Measurements from ENCODE around the gene ASCL2.

Gene ASCL2

DNA sequence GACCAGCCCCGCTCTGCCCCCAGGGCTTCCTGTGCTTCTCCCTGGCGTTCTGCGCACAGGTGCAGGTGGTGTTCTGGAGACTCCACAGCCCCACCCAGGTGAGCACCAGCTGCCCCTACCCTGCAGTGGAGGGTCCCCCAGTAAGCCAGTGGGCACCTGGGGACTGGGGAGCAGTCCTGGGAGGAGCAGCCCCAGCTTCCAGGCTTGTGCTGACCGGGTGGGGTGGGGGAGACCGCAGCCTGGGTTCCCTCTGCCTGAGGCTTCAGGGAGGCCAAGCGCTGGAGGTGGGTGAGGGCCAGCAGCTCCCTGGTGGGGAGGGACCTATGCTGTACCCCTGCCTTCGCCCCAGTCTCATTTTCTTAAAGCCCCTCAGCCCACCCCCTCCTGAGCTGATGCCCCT, 38.3 kb upstream of the ASCL2 start:
- no peak for DNase-seq (ENCODE audit: low spot score)

DNA sequence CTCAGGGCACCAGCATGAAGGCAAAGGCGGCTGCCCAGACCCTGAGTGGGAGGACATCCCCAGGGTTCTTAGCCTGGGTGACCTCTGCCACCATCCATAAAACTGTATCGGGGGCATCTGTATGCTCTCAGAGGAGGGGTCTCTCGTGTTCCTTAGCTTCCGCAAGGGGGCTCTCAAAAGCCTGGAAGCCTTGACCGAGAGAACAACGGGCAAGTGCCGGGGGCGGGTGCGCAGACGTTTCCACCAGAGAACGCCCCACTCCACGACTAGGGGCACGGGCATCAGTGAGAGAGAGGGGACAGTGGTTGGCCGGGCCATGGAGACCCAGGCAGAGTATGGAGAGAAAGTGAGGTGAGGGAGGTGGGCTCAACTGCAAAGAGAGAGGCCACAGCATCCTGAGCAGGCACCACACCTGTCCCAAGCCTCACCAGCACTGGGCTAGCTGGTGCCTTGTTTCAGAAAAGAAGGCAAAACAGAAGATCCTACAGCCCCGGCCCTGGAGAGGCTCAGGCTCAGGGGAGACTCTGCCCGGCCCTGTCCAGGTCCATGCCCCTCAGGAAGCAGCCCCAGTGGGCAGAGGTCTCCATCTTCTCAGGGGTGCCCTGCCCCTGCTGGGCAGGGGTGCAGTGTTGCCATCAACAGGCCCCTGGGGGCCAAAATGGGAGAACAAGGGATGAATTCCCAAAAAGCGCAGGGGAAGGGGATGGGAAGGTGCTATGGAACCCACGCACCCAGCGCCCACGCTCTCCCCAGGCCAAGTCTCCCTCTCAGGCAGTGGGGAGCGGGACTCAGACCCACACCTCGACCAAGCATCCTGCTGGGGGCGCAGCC, 37.3 kb upstream of the ASCL2 start:
- no peak for DNase-seq (ENCODE audit: low spot score)

DNA sequence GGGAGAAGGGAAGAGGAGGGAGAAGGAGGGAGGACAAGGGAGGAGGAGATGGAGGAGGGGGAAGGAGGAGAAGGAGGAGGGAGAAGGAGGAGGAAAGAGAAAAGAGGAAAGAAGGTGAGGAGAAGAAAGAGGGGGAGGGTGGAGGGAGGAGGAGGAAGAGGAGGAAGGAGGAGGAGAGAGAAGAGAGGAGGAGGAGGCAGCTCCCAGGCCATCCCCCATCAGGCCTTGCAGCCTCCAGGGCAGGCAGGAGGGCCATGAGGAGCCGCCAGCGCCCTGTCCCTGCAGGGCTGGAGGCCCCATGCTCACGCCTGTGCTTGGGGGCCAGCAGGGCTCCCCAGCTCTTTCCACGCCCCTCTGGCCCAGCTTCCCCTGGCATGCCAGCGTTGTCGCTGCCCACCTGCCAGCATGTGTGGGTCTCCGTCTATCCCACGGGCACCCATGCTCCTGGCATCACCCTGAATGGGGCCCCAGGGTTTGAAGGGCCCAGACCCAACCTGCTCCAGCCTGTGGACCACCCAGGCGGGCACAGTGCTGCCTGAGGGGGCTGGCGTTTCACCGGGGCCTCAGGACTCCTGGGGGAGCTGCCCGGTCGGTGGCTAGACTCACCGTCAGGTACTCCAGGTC, 36.6 kb upstream of the ASCL2 start:
- DNase-seq (ENCODE audit: low spot score) = no peak

GRCh38 chr11:2306452-2306823, 36.0 kb upstream of the ASCL2 start:
- DNase-seq (ENCODE audit: low spot score) = no peak

GRCh38 chr11:2305788-2306451, 35.5 kb upstream of the ASCL2 start:
- peak; percentile 22 for DNase-seq (ENCODE audit: low spot score)

GRCh38 chr11:2305140-2305778, 34.9 kb upstream of the ASCL2 start:
- peak; percentile 85 for DNase-seq (ENCODE audit: low spot score)

GRCh38 chr11:2304506-2305139, 34.2 kb upstream of the ASCL2 start:
- no peak for DNase-seq (ENCODE audit: low spot score)

DNA sequence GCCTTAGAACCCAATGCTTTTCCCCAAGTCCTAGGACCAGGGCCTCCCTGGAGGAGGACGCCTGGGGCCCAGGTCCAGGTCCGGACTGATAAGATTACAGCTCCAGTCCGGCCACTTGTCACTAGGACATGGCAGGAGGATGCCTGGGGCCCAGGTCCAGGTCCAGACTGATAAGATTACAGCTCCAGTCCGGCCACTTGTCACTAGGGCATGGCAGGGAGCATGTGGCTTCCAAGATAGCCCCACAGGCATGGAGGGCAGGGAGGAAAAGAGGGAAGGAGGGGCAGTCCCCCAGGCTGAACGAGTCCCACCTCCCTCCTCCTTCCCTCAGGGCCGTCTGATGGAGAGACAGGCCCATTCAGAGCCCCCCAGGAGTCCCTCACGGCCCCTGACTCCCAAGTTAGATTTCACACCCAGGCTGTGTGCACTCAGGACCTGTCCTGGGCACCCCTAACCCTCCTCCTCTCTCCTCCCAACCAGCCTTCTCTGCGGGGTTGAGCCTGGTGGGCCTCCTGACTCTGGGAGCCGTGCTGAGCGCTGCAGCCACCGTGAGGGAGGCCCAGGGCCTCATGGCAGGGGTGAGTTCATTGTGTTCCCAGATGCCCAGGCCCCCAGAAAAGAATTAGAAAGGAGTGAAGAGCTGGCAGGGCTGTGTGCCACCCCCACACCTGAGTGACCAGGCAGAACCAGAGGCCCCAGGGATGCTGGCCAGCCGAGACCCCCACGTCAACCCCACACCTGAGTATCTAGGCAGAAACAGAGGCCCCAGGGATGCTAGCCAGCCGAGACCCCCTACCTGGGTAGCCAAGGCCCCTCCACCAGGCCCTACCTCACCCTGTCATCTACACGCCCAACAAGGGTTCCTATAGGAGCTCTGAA, 33.5 kb upstream of the ASCL2 start:
- DNase-seq (ENCODE audit: low spot score) = no peak

GRCh38 chr11:2302896-2303626, 32.7 kb upstream of the ASCL2 start:
- no peak for DNase-seq (ENCODE audit: low spot score)

- no peak for DNase-seq (ENCODE audit: low spot score)
Measured at GRCh38 chr11:2302306-2302895, 32.0 kb upstream of the ASCL2 start.

DNA sequence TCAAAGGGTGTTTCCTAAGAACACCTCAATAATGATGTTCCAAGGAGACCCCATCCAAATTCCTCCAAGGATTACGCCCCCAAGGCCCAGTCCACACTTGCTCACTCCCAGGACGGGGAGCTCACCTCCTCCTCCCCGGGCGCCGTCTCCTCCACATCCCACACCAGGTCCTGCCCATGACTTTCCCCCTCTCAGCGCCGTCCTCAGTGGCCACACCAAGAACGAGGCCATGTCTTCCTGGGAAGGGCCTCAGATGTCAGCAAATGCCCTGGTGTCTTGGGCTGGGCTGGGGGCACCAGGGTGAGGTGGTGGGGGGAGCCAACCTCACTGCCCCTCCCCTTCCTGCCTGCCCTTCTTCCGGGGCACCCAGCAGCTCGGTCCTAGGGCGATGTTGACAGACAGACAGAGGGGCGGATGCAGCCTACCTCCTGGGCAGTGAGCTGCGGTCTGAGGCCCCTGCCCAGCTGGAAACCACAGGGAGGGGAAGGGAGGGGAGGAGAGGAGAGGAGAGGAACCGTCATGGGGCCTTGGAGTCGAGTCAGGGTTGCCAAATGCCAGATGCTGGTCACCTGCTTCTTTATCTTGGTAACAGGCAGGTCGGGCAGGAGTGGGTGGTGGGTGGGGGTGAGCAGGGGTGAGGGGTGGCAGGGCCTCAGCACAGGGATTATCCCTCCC, 31.4 kb upstream of the ASCL2 start, which contains the start of the genes C11orf21 and TSPAN32:
TSS of gene C11orf21 (minus strand) at position 288 of the 675 bp plus-strand sequence. CDS start at position 178, 110 bp downstream.
TSS of gene TSPAN32 (plus strand) at position 383 of the 675 bp plus-strand sequence. CDS start at position 520, 137 bp downstream.
- peak; percentile 73 for DNase-seq (ENCODE audit: low spot score)

GRCh38 chr11:2300936-2301630, 30.7 kb upstream of the ASCL2 start:
- DNase-seq (ENCODE audit: low spot score) = no peak

DNA sequence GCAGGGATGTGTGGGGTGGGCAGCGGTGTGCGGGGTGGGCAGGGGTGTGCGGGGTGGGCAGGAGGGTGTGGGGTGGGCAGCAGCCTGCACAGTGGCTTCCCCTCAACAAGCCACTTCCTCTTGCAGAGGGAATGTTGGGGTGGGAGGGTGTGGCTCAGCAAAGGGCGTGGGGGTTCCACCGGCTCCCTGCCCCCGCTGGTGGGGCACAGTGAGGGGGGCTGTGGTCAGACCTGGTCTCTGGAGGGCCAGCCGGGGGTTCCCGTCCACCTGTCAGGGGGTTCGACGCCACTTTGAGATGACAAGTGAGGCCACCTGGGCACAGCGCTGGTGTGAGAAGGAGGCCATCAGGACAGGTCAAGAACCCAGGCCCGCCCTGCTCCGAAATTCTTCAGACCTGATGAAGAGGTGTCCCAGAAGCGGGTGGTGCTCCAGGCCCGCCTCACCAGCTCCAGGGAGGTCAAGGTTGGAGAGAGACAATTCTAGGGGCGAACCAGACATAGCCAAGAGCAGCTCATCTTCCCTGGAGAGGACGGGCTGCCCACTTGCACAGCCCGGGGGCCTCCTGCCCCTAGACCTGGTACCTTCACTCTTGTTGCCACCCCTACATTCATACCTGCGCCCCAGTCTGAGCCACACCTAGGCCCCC, 30.0 kb upstream of the ASCL2 start:
- no peak for DNase-seq (ENCODE audit: low spot score)

DNA sequence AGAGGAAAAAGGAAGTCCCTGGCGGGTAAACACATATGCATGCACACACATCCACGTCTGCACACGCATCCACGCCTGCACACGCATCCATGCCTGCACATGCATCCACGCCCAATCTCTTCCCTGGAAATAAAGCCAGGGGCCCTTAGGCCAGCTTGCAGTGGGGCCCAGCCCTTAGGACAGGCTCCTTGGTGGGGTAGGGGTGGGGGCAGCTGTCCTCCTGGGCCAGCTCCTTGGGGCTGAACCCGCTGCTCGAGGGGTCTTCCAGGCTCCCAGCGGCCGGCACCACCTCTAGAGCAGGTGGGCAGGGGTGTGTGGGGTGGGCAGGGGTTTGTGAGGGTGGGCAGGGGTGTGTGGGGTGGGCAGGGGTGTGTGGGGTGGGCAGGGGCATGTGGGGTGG, 29.4 kb upstream of the ASCL2 start:
- no peak for DNase-seq (ENCODE audit: low spot score)

GRCh38 chr11:2298795-2299761, 28.7 kb upstream of the ASCL2 start:
- no peak for DNase-seq (ENCODE audit: low spot score)

- DNase-seq (ENCODE audit: low spot score) = no peak
Measured at GRCh38 chr11:2298131-2298794, 27.9 kb upstream of the ASCL2 start.

All from activated CD4-positive, alpha-beta T cell treated with anti-CD3 and anti-CD28 coated beads, Interleukin-2, Interleukin-4, amounts not matched to agents 100 ng/mL and 50 ng/mL, durations not matched to agents 16 hours and 8 hours (primary cell).